ENCODE measurements around the gene ACCS.

DNA sequence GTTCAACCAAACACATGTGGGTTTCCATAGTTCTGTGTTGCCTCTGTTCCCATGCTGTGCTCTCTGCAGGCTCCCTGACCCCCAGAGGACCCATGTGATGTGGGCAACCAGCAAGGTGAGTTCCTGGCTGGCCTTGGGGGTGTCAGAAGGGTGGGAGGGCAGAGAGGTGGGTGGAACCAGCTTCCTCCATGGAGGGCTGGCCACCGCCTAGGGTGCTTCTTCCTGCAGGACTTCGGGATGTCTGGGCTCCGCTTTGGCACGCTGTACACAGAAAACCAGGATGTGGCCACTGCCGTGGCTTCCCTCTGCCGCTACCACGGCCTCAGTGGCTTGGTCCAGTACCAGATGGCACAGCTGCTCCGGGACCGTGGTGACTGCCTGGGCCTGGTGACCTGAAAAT is 14.9 kb downstream of the ACCS start:
- TF ChIP-seq POLR2A (IDR thresholded peaks at IDR 0.05; ENCODE audit: low read depth, low read length) (no peak), POLR2AphosphoS5 (IDR thresholded peaks at IDR 0.05; ENCODE audit: insufficient read depth, low read depth, low read length) (no peak), EZH2 (IDR thresholded peaks at IDR 0.05; ENCODE audit: borderline replicate concordance, low read depth, low read length, severe bottlenecking) (no peak), MYC (IDR thresholded peaks at IDR 0.05; ENCODE audit: low read depth, low read length) (no peak), GATA2 (IDR thresholded peaks at IDR 0.05; ENCODE audit: insufficient read depth, insufficient read length, low read depth, low read length) (no peak), FOS (IDR thresholded peaks at IDR 0.05; ENCODE audit: borderline replicate concordance, insufficient read depth, low read length) (no peak), JUN (IDR thresholded peaks at IDR 0.05; ENCODE audit: borderline replicate concordance, insufficient read depth, insufficient read length, low read depth) (no peak)
- TF ChIP-seq, protein P1, sequence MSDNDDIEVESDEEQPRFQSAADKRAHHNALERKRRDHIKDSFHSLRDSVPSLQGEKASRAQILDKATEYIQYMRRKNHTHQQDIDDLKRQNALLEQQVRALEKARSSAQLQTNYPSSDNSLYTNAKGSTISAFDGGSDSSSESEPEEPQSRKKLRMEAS (IDR thresholded peaks at IDR 0.05; ENCODE audit: insufficient read depth, insufficient read length) = no peak
- TF ChIP-seq, protein P2, sequence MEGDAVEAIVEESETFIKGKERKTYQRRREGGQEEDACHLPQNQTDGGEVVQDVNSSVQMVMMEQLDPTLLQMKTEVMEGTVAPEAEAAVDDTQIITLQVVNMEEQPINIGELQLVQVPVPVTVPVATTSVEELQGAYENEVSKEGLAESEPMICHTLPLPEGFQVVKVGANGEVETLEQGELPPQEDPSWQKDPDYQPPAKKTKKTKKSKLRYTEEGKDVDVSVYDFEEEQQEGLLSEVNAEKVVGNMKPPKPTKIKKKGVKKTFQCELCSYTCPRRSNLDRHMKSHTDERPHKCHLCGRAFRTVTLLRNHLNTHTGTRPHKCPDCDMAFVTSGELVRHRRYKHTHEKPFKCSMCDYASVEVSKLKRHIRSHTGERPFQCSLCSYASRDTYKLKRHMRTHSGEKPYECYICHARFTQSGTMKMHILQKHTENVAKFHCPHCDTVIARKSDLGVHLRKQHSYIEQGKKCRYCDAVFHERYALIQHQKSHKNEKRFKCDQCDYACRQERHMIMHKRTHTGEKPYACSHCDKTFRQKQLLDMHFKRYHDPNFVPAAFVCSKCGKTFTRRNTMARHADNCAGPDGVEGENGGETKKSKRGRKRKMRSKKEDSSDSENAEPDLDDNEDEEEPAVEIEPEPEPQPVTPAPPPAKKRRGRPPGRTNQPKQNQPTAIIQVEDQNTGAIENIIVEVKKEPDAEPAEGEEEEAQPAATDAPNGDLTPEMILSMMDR (IDR thresholded peaks at IDR 0.05; ENCODE audit: extremely low read depth in 1 of 2, insufficient read depth in 1 of 2, low read depth in 1 of 2, low read length in 2 of 2) = no peak
